ENCODE data around the gene RRP9.

GRCh38 chr3:51937014-51937413, 4.7 kb downstream of the RRP9 start:
- no peak for TF ChIP-seq YY1 (IDR thresholded peaks at IDR 0.05; ENCODE audit: insufficient read depth, insufficient read length)
- no peak for TF ChIP-seq SUZ12 (IDR thresholded peaks at IDR 0.05; ENCODE audit: extremely low read depth, insufficient read depth, insufficient read length)
- no peak for TF ChIP-seq ZNF274 (IDR thresholded peaks at IDR 0.05; ENCODE audit: low read depth, low read length)

Data from NT2/D1 (cell line).